ENCODE data around the gene CSNK2B.

DNA sequence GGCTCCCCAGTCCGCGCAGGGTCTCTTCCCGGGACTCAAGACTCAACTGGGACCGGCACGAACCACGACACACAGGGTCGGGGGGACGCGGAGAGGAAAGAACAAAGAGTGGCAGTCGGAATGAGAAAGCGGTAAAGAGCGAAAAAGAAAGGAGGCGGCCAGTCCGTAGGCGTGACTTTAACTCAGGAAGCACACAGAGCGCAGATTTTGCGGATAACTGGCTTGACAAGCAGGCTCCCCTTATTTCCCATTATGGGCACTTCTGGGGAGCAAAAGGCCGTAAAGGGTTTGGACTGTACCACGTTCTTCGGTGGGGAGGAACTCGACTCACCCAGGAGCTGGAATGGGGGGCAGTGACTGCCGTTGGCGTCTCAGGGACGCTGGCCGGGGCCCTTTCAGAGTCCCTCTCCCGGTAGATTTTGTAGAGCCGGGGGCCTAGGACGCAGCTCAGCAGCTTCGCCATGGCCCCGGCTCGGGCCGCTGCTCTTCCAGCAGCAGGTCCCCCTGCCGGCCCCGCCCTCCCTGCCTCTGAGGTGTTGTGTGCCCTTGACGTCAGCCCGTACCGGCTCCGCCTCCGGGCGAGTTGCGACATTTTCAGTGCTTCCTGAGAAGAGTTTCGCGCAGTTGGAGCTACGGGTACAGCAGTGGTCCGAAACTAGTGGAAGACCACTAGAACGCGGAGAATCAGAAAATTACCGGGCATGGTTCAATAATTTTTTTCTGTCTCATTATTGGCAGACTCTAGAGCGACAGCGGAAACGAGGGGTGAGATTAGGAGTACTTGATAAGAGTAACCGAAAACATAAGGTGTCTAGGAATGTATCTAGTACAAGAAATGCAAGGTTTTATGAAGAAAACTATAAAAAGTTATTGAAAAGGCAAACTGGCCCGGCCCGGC is 37.2 kb downstream of the CSNK2B start, which contains the start of gene ABHD16A:
- TF ChIP-seq SIN3B (IDR thresholded peaks at IDR 0.05; ENCODE audit: low read depth) (peak; percentile 66; the same call in 1 of the 2 replicates), PHF8 (IDR thresholded peaks at IDR 0.05; ENCODE audit: borderline replicate concordance, low read length) (peak; percentile 98), KDM4B (IDR thresholded peaks at IDR 0.05; ENCODE audit: borderline replicate concordance in 2 of 2, low read depth in 1 of 2) (peak in 1 of 2 experiments; percentile 85; a peak in 1 of 4 replicates), CCNT2 (IDR thresholded peaks at IDR 0.05; ENCODE audit: borderline replicate concordance, extremely low read depth, insufficient read length, low read depth, low read length) (peak; percentile 90), DNMT1 (IDR thresholded peaks at IDR 0.05) (0 out of 2 replicates have a peak, but pooled peaks have one; percentile 60), EGR1 (conservative IDR thresholded peaks at IDR 0.05) (peak; percentile 39), POLR2A (conservative IDR thresholded peaks at IDR 0.05) (peak; percentile 98), MYC (IDR thresholded peaks at IDR 0.05; ENCODE audit: low read depth, low read length) (peak; percentile 83), MYC (CRISPR knock-in tag; IDR thresholded peaks at IDR 0.05; ENCODE audit: borderline replicate concordance, low read depth) (peak; percentile 83; the same call in 1 of the 2 replicates), MAFK (IDR thresholded peaks at IDR 0.05; ENCODE audit: low read length) (peak; percentile 40; the same call in 1 of the 2 replicates), POLR2AphosphoS5 (IDR thresholded peaks at IDR 0.05; ENCODE audit: control insufficient read depth, insufficient read depth, low read depth, low read length) (peak; percentile 91), RBBP5 (IDR thresholded peaks at IDR 0.05; ENCODE audit: borderline replicate concordance, insufficient read depth, low read length, poor library complexity, severe bottlenecking) (peak; percentile 65), MEF2D (tag; conservative IDR thresholded peaks at IDR 0.05; ENCODE audit: low read depth) (no peak), FOXA1 (IDR thresholded peaks at IDR 0.05; ENCODE audit: borderline replicate concordance) (no peak)
- TF ChIP-seq, protein P1, sequence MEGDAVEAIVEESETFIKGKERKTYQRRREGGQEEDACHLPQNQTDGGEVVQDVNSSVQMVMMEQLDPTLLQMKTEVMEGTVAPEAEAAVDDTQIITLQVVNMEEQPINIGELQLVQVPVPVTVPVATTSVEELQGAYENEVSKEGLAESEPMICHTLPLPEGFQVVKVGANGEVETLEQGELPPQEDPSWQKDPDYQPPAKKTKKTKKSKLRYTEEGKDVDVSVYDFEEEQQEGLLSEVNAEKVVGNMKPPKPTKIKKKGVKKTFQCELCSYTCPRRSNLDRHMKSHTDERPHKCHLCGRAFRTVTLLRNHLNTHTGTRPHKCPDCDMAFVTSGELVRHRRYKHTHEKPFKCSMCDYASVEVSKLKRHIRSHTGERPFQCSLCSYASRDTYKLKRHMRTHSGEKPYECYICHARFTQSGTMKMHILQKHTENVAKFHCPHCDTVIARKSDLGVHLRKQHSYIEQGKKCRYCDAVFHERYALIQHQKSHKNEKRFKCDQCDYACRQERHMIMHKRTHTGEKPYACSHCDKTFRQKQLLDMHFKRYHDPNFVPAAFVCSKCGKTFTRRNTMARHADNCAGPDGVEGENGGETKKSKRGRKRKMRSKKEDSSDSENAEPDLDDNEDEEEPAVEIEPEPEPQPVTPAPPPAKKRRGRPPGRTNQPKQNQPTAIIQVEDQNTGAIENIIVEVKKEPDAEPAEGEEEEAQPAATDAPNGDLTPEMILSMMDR (IDR thresholded peaks at IDR 0.05 in 2 of 3, conservative IDR thresholded peaks at IDR 0.05 in 1 of 3; ENCODE audit: insufficient read depth in 2 of 3, low read depth in 1 of 3, low read length in 3 of 3), result peak in 2 of 3 experiments; percentile 14 to 17; a peak in 1 of 6 replicates
